HG03159 (cell line): ENCODE measurements around the gene TCP11.

Experiments used
- ATAC-seq: cut with Tn5 transposase; IDR thresholded peaks from one replicate; pipeline ENCODE4 v1.9.1; 2021; ENCODE audit warnings: mild to moderate bottlenecking, moderate library complexity; ENCODE audit not compliant: unreplicated experiment

Gene TCP11

GRCh38 chr6:35096129-35096862, 44.8 kb downstream of the TCP11 start:
- no peak for ATAC-seq

GRCh38 chr6:35094183-35094582, 47.0 kb downstream of the TCP11 start:
- no peak for ATAC-seq

GRCh38 chr6:35093783-35094182, 47.4 kb downstream of the TCP11 start:
- no peak for ATAC-seq

GRCh38 chr6:35093118-35093445, 48.1 kb downstream of the TCP11 start:
- no peak for ATAC-seq

- no peak for ATAC-seq
Observed at GRCh38 chr6:35092362-35093117, 48.6 kb downstream of the TCP11 start.

- ATAC-seq, result no peak
Observed at GRCh38 chr6:35091346-35092083, 49.6 kb downstream of the TCP11 start.

GRCh38 chr6:35090734-35091133, 50.4 kb downstream of the TCP11 start:
- ATAC-seq, result no peak

GRCh38 chr6:35089935-35090505, 51.1 kb downstream of the TCP11 start:
- no peak for ATAC-seq

- no peak for ATAC-seq
Observed at GRCh38 chr6:35089216-35089934, 51.8 kb downstream of the TCP11 start.

GRCh38 chr6:35088281-35089215, 52.6 kb downstream of the TCP11 start:
- ATAC-seq, result no peak

GRCh38 chr6:35087361-35088280, 53.5 kb downstream of the TCP11 start:
- no peak for ATAC-seq

- no peak for ATAC-seq
Observed at GRCh38 chr6:35086636-35087360, 54.3 kb downstream of the TCP11 start.

GRCh38 chr6:35086282-35086632, 54.9 kb downstream of the TCP11 start:
- no peak for ATAC-seq

- ATAC-seq, result no peak
Observed at GRCh38 chr6:35085359-35086281, 55.5 kb downstream of the TCP11 start.

- ATAC-seq, result no peak
Observed at GRCh38 chr6:35084511-35085203, 56.5 kb downstream of the TCP11 start.

- no peak for ATAC-seq
Observed at GRCh38 chr6:35084041-35084491, 57.1 kb downstream of the TCP11 start.
